ENCODE results near the gene CCT4.
"Not testable (repeated sequence)": the region's sequence is repeated elsewhere in the genome, so short reads cannot be mapped to it uniquely, and the experiment has no call there.

The CCT4 gene

DNA sequence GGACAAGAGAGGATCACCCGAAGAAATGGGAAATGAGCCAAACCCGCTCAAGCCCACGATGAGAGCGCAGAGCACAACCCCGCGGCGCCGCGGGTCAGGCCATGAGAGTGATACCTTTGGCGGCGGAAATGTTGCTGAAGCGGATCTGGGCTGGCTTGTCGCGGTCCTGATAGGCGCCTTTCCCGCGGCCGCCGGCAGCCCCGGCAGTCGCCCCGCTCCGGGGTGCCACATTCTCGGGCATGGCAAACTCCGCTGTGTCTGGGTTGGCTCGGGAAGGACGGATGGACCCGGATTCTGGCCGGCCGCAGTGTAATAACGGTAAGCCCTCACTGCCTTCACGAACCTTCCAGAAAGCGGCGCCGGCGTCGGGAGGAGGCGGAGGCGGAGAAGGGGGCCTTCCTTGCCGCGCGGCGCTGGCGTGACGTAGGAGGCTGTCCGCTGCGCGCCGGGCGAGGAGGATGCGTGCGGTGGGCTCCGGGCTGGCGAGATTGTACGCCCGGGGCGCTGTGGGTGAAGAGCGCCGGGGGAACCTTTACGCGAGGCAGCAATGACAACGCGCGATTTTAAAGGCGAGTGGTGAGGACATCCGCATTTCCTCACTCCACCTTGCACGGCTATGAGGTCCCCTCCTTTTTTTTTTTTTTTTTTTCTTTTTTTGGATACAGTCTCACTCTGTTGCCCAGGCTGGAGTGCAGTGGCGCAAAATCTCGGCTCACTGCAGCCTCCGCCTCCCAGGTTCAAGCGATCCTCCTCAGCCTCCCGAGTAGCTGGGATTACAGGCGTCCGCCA, at the start of gene CCT4:
CCT4 (minus strand) TSS at position 390 of the 789 bp plus-strand sequence; CDS start at position 241, 149 bp downstream.
- peak; percentile 75 for DNase-seq

DNA sequence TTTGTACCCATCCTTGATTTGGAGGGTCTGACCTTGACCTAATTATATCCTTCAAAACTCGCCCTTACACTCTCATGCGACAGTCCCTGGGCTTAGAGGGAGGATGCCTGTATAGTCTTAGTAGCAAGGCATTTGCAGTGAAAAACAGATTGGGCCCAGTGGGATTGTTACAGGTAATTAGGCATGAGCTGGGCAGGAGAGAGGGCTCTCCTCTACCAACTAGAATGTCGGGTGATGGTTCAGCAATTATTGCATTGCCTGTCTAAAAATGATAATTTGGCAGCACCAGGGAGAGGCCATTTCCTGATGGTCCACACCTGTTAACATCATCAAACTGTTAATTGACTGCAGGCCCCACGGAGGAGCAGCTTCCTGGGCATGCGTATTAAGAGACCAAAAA, 49.4 kb upstream of the CCT4 start:
- DNase-seq = no peak

DNA sequence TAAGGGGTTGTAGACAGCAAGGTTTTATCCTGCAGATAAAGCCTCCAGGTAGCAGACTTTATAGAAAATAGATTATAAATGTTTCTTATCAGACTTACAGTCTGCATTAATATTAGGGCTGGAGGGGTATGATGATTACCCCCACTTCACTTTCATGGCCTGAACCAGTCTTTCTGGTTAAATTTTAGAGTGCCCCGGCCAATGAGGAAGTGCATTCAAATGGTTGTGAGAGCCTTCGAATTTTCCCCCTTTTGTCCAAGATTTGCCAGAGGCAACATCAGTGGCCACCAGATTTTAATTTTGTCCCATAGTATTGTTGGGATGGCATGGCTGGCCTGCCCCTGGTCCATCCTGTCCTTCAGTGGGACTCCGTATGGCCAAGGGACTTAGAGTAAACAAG, 48.6 kb upstream of the CCT4 start:
- DNase-seq = no peak

- DNase-seq = no peak
Measured at GRCh38 chr2:61928826-61929461, 40.5 kb upstream of the CCT4 start.

- no peak for DNase-seq
Measured at GRCh38 chr2:61926531-61927477, 38.3 kb upstream of the CCT4 start.

DNA sequence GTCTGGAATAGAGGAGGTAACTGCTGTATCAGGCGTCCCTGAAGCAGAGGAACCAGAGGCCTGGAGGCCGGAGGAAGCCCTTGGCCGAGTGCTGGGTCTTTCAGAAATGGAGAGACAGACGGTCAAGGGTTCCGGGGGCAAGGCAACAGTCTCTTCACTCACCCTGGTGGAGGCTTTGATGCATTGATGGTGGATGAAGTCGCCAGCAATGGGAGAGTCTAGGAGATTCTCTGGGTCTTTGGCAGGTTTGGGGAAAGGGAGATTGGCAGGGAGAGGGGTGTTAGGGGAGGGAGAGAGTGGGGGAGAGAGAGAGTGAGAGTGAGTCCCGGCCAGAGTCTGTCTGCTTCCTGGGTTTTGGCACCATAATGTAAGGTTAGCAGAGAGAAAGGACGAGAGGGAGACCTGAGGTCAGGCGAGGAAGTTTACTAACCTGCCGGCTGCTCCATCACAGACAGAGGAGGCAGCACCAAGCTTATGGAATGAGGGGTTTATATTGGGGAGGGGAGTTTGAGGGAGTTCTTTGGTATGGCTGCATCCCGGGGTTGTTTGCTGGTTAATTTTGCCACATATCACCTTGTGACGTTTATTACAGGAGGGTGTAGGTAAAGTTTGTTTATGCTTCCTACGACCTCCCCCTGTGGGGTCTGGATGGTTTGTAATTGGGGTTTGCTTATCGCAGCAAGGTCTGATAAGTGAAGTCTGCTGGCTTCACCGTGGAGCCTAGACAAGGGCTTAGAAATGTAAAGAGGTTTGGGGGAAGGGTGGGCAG, 36.6 kb upstream of the CCT4 start:
- DNase-seq = no peak

DNA sequence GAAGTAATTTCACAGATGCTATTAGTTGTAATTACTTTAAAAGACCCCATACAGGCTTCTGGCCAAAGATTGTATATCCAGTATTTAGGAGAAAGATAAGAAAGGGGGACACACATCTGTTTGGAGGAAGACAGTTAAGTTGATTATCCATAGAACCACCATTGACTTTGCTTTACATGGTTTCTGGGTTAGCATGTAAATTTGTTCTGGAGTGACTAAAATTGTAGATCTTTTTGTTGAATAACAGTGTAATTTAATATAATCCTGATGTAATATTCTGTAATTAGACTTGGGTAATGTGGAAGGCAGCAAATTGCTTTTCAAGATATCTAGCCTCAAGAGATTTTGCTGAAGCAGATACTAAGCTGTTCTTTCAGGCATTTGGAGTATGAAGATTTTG, 34.3 kb upstream of the CCT4 start:
- DNase-seq = no peak

DNA sequence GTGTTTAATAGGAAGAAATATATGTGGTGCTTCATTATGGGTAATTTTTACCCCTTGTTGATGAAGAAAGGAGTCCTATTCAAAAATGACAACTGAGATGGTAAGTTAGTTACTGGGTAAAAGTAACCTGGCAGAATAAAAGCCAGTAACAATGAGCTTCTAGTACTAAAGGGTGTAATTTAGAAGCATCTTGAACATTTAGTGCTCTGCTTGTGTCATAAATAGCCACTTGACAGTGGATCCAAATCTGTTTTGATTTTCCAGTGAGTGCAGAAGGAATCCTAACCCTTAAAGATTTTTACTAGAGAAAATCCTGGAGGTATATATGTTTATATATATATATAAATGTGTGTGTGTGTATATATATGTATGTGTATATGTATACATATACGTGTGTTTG, 32.1 kb upstream of the CCT4 start:
- DNase-seq = no peak

DNA sequence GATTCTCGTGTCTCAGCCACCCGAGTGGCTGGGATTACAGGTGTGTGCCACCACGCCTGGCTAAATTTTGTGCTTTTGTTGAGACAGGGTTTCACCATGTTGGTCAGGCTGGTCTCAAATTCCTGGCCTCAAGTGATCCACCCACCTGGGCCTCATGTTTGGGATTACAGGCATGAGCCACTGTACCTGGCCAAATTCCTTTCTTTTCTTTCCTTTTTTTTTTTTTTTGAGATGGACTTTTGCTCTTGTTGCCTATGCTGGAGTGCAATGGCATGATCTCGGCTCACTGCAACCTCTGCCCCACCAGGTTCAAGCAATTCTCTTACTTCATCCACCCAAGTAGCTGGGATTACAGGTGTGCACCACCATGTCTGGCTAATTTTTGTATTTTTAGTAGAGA, 26.3 kb upstream of the CCT4 start:
- DNase-seq = not testable (repeated sequence)

DNA sequence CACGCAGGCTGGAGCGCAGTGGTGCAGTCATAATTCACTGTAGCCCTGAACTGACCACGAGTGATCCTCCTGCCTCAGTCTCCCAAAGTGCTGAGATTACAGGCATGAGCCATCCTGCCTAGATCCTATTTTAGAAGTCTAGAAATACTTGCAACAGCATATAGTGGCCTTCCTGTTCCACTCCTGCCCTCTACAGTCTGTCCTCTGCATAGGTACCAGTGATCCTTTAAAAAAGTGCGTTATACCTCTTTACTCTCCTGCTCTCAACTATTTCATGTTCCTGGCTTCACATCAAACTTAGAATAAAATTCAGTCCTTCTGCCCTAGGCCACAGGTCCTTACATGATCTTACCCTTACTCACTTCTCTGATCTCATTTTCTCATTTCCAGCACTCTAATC, 23.1 kb upstream of the CCT4 start:
- no peak for DNase-seq

- no peak for DNase-seq
Measured at GRCh38 chr2:61910603-61911002, 22.1 kb upstream of the CCT4 start.

GRCh38 chr2:61909116-61909515, 20.7 kb upstream of the CCT4 start:
- no peak for DNase-seq

DNA sequence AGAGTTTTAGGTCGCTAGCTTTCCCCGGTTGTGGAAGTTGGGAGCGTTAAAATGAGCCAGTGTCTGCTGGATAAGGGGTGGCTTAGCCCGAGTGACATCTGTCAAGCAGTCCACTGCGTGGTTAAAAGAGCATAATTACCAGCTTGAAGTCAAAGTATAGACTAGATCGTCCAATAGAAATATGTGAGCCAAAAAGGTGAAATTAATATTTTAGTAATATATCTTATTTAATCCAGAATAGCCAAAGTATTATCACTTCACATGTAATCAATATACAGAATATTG, 17.7 kb upstream of the CCT4 start:
- DNase-seq = no peak

DNA sequence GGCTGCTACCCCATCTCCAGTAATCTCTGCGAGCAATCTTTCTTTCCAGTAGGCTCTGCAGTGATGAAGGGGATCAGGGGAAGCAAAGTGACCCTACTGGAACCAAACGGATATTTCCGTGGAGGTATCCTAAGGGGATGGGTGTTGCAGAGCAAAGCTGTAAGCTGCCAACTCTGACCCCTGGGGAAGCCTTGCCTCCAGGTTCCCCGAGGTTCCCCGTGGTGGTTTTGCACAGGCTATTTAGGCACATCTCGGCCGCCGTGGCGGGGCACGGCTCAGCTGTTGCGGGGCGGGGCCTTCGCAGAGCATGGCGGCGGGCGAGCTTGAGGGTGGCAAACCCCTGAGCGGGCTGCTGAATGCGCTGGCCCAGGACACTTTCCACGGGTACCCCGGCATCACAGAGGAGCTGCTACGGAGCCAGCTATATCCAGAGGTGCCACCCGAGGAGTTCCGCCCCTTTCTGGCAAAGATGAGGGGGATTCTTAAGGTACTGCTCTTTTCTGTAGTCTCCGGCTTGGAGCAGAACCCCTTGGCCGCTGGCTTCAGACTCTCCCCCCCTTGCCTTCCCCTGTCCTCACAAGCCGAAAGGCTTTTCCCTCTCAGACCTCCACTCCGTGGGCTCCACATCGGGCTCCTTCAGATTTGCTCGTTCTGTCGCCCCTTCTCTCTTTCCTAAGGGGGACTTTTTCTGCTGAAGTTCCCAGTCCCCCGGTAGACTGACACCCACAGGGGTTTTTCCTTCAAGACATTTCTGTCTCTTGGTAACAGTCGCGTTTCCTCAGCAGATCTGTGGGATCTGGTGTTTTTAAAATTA, 17.1 kb upstream of the CCT4 start, which contains the start of gene COMMD1:
COMMD1 (plus strand) TSS at position 303 of the 814 bp plus-strand sequence; CDS start at position 308, 5 bp downstream.
- peak; percentile 15 for DNase-seq

DNA sequence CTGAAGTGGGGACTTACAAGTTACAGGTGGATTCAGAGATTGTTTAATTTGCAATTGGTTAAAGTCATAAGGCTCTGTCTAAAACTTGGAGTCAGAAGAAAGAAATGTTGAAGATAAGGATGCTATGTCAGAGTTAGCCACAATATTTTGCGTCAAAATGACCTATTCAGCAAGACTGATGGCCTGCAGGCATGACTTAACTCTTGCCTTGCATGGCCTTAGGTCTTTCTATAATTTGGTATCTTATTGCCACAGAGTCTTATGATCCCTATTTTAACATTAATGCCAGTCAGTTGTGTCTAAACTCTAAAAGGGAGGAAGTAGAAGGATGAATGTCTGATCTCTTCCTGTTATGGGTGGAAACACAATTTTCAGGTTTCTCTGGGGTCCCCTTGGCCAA, 11.8 kb upstream of the CCT4 start:
- DNase-seq = no peak

DNA sequence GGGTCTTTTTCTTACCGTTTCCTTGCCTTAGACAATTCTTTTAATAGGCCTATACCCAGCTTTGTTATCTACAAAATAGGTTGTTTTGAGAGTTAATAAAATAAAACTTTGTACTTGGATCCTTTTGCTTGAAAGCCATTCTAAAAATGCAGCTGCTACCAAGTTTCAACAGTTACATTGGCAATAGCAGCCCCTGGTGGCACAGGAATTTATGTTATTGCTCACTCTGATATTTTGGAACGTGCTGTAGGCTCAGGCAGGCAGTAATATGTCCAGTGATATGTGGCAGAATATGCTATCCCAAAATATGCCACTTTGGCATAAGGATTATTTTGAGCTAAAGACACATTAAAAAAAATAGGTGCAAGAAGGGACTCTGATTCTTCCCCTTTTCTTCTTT, 10.4 kb upstream of the CCT4 start:
- DNase-seq = no peak

GRCh38 chr2:61887717-61888266, 664 bp downstream of the CCT4 start:
- no peak for DNase-seq

DNA sequence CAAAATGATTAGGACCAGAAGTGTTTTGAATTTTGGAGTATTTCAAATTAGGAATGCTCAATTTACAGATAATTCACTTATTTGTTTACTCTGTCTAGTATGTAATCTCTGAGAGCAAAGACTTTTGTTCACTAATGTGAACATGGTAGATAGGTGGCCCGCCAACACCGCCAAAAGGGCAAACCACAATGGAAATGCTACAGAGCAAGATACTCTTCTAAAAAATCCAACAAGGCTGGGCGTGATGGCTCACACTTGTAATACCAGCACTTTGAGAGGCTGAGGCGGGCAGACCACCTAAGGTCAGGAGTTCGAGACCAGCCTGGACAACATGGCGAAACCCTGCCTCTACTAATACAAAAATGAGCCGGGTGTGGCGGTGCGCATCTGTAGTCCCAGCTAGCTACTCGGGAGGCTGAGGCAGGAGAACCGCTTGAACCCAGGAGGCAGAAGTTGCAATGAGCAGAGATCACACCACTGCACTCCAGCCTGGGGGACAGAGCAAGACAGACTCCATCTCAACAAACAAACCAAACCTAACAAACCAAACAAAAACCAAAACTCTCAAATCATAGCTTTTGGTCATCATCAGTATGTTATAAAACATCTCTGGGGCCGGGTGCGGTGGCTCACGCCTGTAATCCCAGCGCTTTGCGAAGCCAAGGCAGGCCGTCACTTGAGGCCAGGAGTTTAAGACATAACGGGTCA, 2.4 kb downstream of the CCT4 start:
- no peak for DNase-seq

GRCh38 chr2:61882850-61883249, 5.6 kb downstream of the CCT4 start:
- no peak for DNase-seq

- not testable (repeated sequence) for DNase-seq
Measured at GRCh38 chr2:61879351-61879750, 9.1 kb downstream of the CCT4 start.

GRCh38 chr2:61878761-61879160, 9.7 kb downstream of the CCT4 start:
- DNase-seq = no peak
